Endothelial cell of umbilical vein (primary cell): ENCODE data around the gene IL36B.

Experiments used
- EZH2 ChIP-seq: IDR thresholded peaks from 2 replicates; pipeline ENCODE4 v1.6.1; 2012; ENCODE audit warnings: borderline replicate concordance, low read depth, mild to moderate bottlenecking, moderate library complexity, low read length, inconsistent platforms; ENCODE audit not compliant: severe bottlenecking
- MYC ChIP-seq: IDR thresholded peaks from one replicate; pipeline ENCODE4 v1.6.1; 2011; ENCODE audit warnings: mild to moderate bottlenecking, low read depth, low read length
- POLR2A ChIP-seq: IDR thresholded peaks from 2 replicates; pipeline ENCODE4 v1.6.1; 2012; ENCODE audit warnings: low read depth, mild to moderate bottlenecking, control low read depth, low read length
- TF ChIP-seq, protein P1 (sequence below), 2 donors: IDR thresholded peaks; 1 replicate in 1 of 2; 2 replicates in 1 of 2; pipeline ENCODE4 v1.5.1; 2011; ENCODE audit warnings: low read length in 2 of 2, mild to moderate bottlenecking in 2 of 2, moderate library complexity in 2 of 2, control low read depth in 1 of 2, inconsistent platforms in 1 of 2, low read depth in 1 of 2; ENCODE audit not compliant: insufficient read depth in 1 of 2; ENCODE audit errors: extremely low read depth in 1 of 2

- TF ChIP-seq POLR2A (no peak), EZH2 (no peak), MYC (no peak)
- TF ChIP-seq, protein P1, sequence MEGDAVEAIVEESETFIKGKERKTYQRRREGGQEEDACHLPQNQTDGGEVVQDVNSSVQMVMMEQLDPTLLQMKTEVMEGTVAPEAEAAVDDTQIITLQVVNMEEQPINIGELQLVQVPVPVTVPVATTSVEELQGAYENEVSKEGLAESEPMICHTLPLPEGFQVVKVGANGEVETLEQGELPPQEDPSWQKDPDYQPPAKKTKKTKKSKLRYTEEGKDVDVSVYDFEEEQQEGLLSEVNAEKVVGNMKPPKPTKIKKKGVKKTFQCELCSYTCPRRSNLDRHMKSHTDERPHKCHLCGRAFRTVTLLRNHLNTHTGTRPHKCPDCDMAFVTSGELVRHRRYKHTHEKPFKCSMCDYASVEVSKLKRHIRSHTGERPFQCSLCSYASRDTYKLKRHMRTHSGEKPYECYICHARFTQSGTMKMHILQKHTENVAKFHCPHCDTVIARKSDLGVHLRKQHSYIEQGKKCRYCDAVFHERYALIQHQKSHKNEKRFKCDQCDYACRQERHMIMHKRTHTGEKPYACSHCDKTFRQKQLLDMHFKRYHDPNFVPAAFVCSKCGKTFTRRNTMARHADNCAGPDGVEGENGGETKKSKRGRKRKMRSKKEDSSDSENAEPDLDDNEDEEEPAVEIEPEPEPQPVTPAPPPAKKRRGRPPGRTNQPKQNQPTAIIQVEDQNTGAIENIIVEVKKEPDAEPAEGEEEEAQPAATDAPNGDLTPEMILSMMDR (IDR thresholded peaks at IDR 0.05; ENCODE audit: extremely low read depth in 1 of 2, insufficient read depth in 1 of 2, low read depth in 1 of 2, low read length in 2 of 2) = no peak
Observed at GRCh38 chr2:113050921-113051895, 1.5 kb downstream of the IL36B start.
